Stomach (tissue), 4 donors: Measurements from ENCODE around the gene STK38L.

Experiments
- POLR2A ChIP-seq, 4 donors: fragments of 450-650 bp; IDR thresholded peaks; one replicate each; pipeline ENCODE4 v1.6.1; 2016; ENCODE audit warnings: antibody characterized with exemption in 4 of 4, control low read depth in 2 of 4, mild to moderate bottlenecking in 1 of 4, moderate library complexity in 1 of 4
- POLR2AphosphoS5 ChIP-seq, 3 donors: sonication (generic); formaldehyde crosslinking; IDR thresholded peaks; one replicate each; pipeline ENCODE4 v1.6.1; 2016; ENCODE audit warnings: antibody characterized with exemption in 3 of 3
- TF ChIP-seq, protein P1 (sequence below), 7 experiments: fragments of 450-650 bp in 4 of 7; fragments of 200-600 bp in 3 of 7; sonication (generic) in 3 of 7; IDR thresholded peaks; one replicate each; pipeline ENCODE4 v1.5.1; 2016 to 2019; ENCODE audit warnings: antibody characterized with exemption in 7 of 7, control low read depth in 2 of 7, mild to moderate bottlenecking in 1 of 7

DNA sequence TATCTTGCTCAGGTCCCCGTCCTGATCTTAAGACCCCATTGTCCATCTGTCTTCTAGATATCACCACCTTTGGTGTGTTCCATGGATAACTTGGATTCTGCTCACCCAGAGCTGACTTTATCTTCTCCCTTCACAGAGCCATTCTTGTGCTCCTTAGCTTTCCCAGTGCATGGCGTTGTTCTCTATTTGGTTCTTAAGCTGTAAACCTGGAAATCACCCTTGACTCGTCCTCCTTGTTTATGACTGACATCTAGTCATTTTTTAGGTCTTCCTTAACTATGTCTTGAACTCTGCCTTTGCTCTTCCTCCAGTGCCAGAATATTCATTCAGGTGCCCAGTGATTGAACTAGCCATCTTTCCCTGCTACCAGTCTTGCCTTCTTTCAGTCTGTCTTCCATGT lies 11.7 kb downstream of the STK38L start:
- TF ChIP-seq, protein P1, sequence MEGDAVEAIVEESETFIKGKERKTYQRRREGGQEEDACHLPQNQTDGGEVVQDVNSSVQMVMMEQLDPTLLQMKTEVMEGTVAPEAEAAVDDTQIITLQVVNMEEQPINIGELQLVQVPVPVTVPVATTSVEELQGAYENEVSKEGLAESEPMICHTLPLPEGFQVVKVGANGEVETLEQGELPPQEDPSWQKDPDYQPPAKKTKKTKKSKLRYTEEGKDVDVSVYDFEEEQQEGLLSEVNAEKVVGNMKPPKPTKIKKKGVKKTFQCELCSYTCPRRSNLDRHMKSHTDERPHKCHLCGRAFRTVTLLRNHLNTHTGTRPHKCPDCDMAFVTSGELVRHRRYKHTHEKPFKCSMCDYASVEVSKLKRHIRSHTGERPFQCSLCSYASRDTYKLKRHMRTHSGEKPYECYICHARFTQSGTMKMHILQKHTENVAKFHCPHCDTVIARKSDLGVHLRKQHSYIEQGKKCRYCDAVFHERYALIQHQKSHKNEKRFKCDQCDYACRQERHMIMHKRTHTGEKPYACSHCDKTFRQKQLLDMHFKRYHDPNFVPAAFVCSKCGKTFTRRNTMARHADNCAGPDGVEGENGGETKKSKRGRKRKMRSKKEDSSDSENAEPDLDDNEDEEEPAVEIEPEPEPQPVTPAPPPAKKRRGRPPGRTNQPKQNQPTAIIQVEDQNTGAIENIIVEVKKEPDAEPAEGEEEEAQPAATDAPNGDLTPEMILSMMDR (IDR thresholded peaks at IDR 0.05), result no peak
- TF ChIP-seq POLR2A (IDR thresholded peaks at IDR 0.05), result no peak
- no peak for TF ChIP-seq POLR2AphosphoS5 (IDR thresholded peaks at IDR 0.05)
